ENCODE results near the gene G0S2. TPM values are rescaled to one million over a fixed set of nuclear protein-coding genes. Genes with fewer than 3 reads are reported as not detected.

G0S2 gene
- total RNA-seq, 4 donors from 2014 or later = 423 to 6,912 (median 1,538) TPM

Other genes with a start within 250 kb of the G0S2 start
- not detected for gene CAMK1G, start 91.7 kb upstream of the G0S2 start, total RNA-seq
- gene LAMB3, start 23.0 kb upstream of the G0S2 start, total RNA-seq = 10 to 100 TPM in 1 of 4 donors, 1 to 10 TPM in 3; 2.5 to 69.9 (median 6.3) TPM
- 10 to 100 TPM; 12.8 to 47.3 (median 18.0) TPM for gene HSD11B1, start 29.4 kb downstream of the G0S2 start, total RNA-seq
- 1 to 10 TPM; 2.5 to 9.0 (median 3.6) TPM for gene TRAF3IP3, start 80.6 kb downstream of the G0S2 start, total RNA-seq
- gene C1orf74, start 109.1 kb downstream of the G0S2 start, total RNA-seq = 1 to 10 TPM in 2 of 4 donors, under 1 TPM in 2; 0.37 to 1.9 (median 1.0) TPM
- gene IRF6, start 130.7 kb downstream of the G0S2 start, total RNA-seq = 1 to 10 TPM in 2 of 4 donors, under 1 TPM in 2; 0.44 to 1.4 (median 1.0) TPM
- gene UTP25, start 152.6 kb downstream of the G0S2 start, total RNA-seq = 10 to 100 TPM in 1 of 4 donors, 1 to 10 TPM in 3; 6.6 to 18.5 (median 9.2) TPM

All from omental fat pad (tissue), 4 donors.